ENCODE results near the gene BRD2. TPM values are rescaled to one million over a fixed set of nuclear protein-coding genes. Genes with fewer than 3 reads are reported as not detected.
A peak's percentile ranks its signal among the peaks of the same experiment; 100 is the strongest.

The BRD2 gene
- total RNA-seq = 100 to 1,000 TPM in 1 of 4 donors, 10 to 100 TPM in 3; 82.6 to 100 (median 86.9) TPM
- polyA plus RNA-seq = 73.1 TPM
- long read RNA-seq, donor 1, full-length matches to known transcripts = 34 of 63 reads
- long read RNA-seq, donor 1, partial matches to known transcripts = 23 of 63 reads
- long read RNA-seq, donor 1, other reads (novel, unspliced or antisense) = 6 of 63 reads
- long read RNA-seq, donor 2, full-length matches to known transcripts = 8 of 23 reads
- long read RNA-seq, donor 2, partial matches to known transcripts = 13 of 23 reads
- long read RNA-seq, donor 2, other reads (novel, unspliced or antisense) = 2 of 23 reads
- long read RNA-seq, donor 3, transcript BRD2-219 (9 exons, 2,338 nt) = major isoform, 57 of 122 reads
- long read RNA-seq, donor 3, partial matches to known transcripts = 45 of 122 reads
- long read RNA-seq, donor 3, other reads (novel, unspliced or antisense) = 16 of 122 reads
- long read RNA-seq, donor 4, full-length matches to known transcripts = 11 of 32 reads
- long read RNA-seq, donor 4, partial matches to known transcripts = 15 of 32 reads
- long read RNA-seq, donor 4, other reads (novel, unspliced or antisense) = 6 of 32 reads

- WGBS = under 1% methylated on average over 62 of the region's 62 CpGs
- intact Hi-C loops (cut with DNase I) = no loop called here
- H3K27ac ChIP-seq (ENCODE audit: low read length) = peak within 1 kb of the TSS; percentile 100
These were observed at the start of gene BRD2 for GRCh38 chr6:32968093-32968866. Gene BRD2, plus strand, starts transcription at chr6:32968594. Its CDS starts 4,305 bp downstream, at chr6:32972899.

GRCh38 chr6:32920715-32921114, 47.7 kb upstream of the BRD2 start:
- no peaks in the 10 kb centered on the region for H3K27me3 ChIP-seq (ENCODE audit: control insufficient read depth, insufficient read depth)
- no peaks in the 10 kb centered on the region for H3K4me1 ChIP-seq (ENCODE audit: control insufficient read depth, insufficient read depth, low read length)
- DNase-seq (no peak), ATAC-seq (no peak)
- WGBS = 58% methylated on average over 2 of the region's 2 CpGs
- H3K4me3 ChIP-seq (ENCODE audit: low read length) = no peak overlapping the region
- H3K9me3 ChIP-seq (ENCODE audit: control insufficient read depth, low read length) = no peaks in the 10 kb centered on the region
- intact Hi-C loops (cut with DNase I) = no loop called here
- H3K27ac ChIP-seq (ENCODE audit: low read length) = no peak overlapping the region

More at GRCh38 chr6:32968093-32968866, at the start of gene BRD2:
- DNase-seq (peak; percentile 97 to 99 (median 98)), ATAC-seq (peak; percentile 77)
- Histone ChIP-seq H3K4me1 (ENCODE audit: control insufficient read depth, insufficient read depth, low read length) (no peaks in the 10 kb centered on the region), H3K4me3 (ENCODE audit: low read length) (peak within 1 kb of the TSS; percentile 86), H3K27me3 (ENCODE audit: control insufficient read depth, insufficient read depth) (no peaks in the 10 kb centered on the region), H3K9me3 (ENCODE audit: control insufficient read depth, low read length) (no peaks in the 10 kb centered on the region)

GRCh38 chr6:32922083-32922482, 46.3 kb upstream of the BRD2 start:
- DNase-seq = no peak
- Histone ChIP-seq H3K4me3 (ENCODE audit: low read length) (no peak overlapping the region), H3K4me1 (ENCODE audit: control insufficient read depth, insufficient read depth, low read length) (no peaks in the 10 kb centered on the region), H3K27me3 (ENCODE audit: control insufficient read depth, insufficient read depth) (no peaks in the 10 kb centered on the region), H3K9me3 (ENCODE audit: control insufficient read depth, low read length) (no peaks in the 10 kb centered on the region), H3K27ac (ENCODE audit: low read length) (no peak overlapping the region)
- 89% methylated on average over 2 of the region's 2 CpGs for WGBS
- no peak for ATAC-seq
- intact Hi-C loops (cut with DNase I) = no loop called here

- DNase-seq (no peak), ATAC-seq (no peak)
- intact Hi-C loops (cut with DNase I) = loop anchor here in 3 of 4 donors (5.0 kb wide), 1 partner anchor 44 kb away; no protein-coding TSS in a partner anchor
- Histone ChIP-seq H3K27ac (ENCODE audit: low read length) (no peak overlapping the region), H3K9me3 (ENCODE audit: control insufficient read depth, low read length) (no peaks in the 10 kb centered on the region), H3K4me1 (ENCODE audit: control insufficient read depth, insufficient read depth, low read length) (no peaks in the 10 kb centered on the region), H3K4me3 (ENCODE audit: low read length) (no peak overlapping the region), H3K27me3 (ENCODE audit: control insufficient read depth, insufficient read depth) (no peaks in the 10 kb centered on the region)
- 0% methylated on average over 1 of the region's 1 CpG for WGBS
These were observed 37.2 kb upstream of the BRD2 start for GRCh38 chr6:32931211-32931610.

GRCh38 chr6:32932132-32932868, 36.1 kb upstream of the BRD2 start:
- intact Hi-C loops (cut with DNase I) = loop anchor here (2.0 to 5.0 kb wide), 2 partner anchors 45 to 53 kb away; no protein-coding TSS in a partner anchor
- Histone ChIP-seq H3K27me3 (ENCODE audit: control insufficient read depth, insufficient read depth) (no peaks in the 10 kb centered on the region), H3K4me1 (ENCODE audit: control insufficient read depth, insufficient read depth, low read length) (no peaks in the 10 kb centered on the region), H3K9me3 (ENCODE audit: control insufficient read depth, low read length) (no peaks in the 10 kb centered on the region), H3K4me3 (ENCODE audit: low read length) (no peak overlapping the region), H3K27ac (ENCODE audit: low read length) (no peak overlapping the region)
- 79% methylated on average over 7 of the region's 7 CpGs for WGBS
- DNase-seq (no peak), ATAC-seq (no peak)

GRCh38 chr6:32933661-32934085, 34.7 kb upstream of the BRD2 start:
- Histone ChIP-seq H3K27me3 (ENCODE audit: control insufficient read depth, insufficient read depth) (no peaks in the 10 kb centered on the region), H3K9me3 (ENCODE audit: control insufficient read depth, low read length) (no peaks in the 10 kb centered on the region), H3K27ac (ENCODE audit: low read length) (no peak overlapping the region), H3K4me3 (ENCODE audit: low read length) (no peak overlapping the region), H3K4me1 (ENCODE audit: control insufficient read depth, insufficient read depth, low read length) (no peaks in the 10 kb centered on the region)
- DNase-seq (peak; percentile 79 to 92 (median 87)), ATAC-seq (peak; percentile 62 to 79)
- intact Hi-C loops (cut with DNase I) = loop anchor here (2.0 to 5.0 kb wide), 2 partner anchors 46 to 51 kb away; no protein-coding TSS in a partner anchor
- WGBS = 0% methylated on average over 3 of the region's 3 CpGs

- Histone ChIP-seq H3K4me1 (ENCODE audit: control insufficient read depth, insufficient read depth, low read length) (no peaks in the 10 kb centered on the region), H3K4me3 (ENCODE audit: low read length) (no peak overlapping the region), H3K9me3 (ENCODE audit: control insufficient read depth, low read length) (no peaks in the 10 kb centered on the region), H3K27me3 (ENCODE audit: control insufficient read depth, insufficient read depth) (no peaks in the 10 kb centered on the region), H3K27ac (ENCODE audit: low read length) (no peak overlapping the region)
- no peak for DNase-seq
- ATAC-seq = no peak
- 77% methylated on average over 4 of the region's 4 CpGs for WGBS
- intact Hi-C loops (cut with DNase I) = loop anchor here in 3 of 4 donors (2.0 to 5.0 kb wide), 2 partner anchors 42 to 49 kb away; no protein-coding TSS in a partner anchor
These were observed 32.7 kb upstream of the BRD2 start for GRCh38 chr6:32935551-32936238.

GRCh38 chr6:32936239-32937152, 31.9 kb upstream of the BRD2 start:
- intact Hi-C loops (cut with DNase I) = loop anchor here in 1 of 4 donors (5.0 kb wide), 1 partner anchor 41 kb away; no protein-coding TSS in a partner anchor
- Histone ChIP-seq H3K27ac (ENCODE audit: low read length) (no peak overlapping the region), H3K9me3 (ENCODE audit: control insufficient read depth, low read length) (no peaks in the 10 kb centered on the region), H3K4me3 (ENCODE audit: low read length) (no peak overlapping the region), H3K27me3 (ENCODE audit: control insufficient read depth, insufficient read depth) (no peaks in the 10 kb centered on the region), H3K4me1 (ENCODE audit: control insufficient read depth, insufficient read depth, low read length) (peaks cover under 1% of the 10 kb centered on the region)
- DNase-seq (no peak), ATAC-seq (no peak)
- WGBS = 77% methylated on average over 12 of the region's 12 CpGs

- Histone ChIP-seq H3K4me3 (ENCODE audit: low read length) (no peak overlapping the region), H3K9me3 (ENCODE audit: control insufficient read depth, low read length) (no peaks in the 10 kb centered on the region), H3K27ac (ENCODE audit: low read length) (no peak overlapping the region), H3K4me1 (ENCODE audit: control insufficient read depth, insufficient read depth, low read length) (peaks cover 2% of the 10 kb centered on the region), H3K27me3 (ENCODE audit: control insufficient read depth, insufficient read depth) (no peaks in the 10 kb centered on the region)
- DNase-seq (peak in 2 of 3 donors; percentile 41 to 63), ATAC-seq (peak in 1 of 2 donors; percentile 28)
- intact Hi-C loops (cut with DNase I) = loop anchor here in 1 of 4 donors (5.0 kb wide), 1 partner anchor 40 kb away; no protein-coding TSS in a partner anchor
- WGBS = 74% methylated on average over 8 of the region's 8 CpGs
These were observed 31.2 kb upstream of the BRD2 start for GRCh38 chr6:32937230-32937633.

Measured in right cardiac atrium (tissue), 5 donors.